Ishikawa (cell line): Measurements from ENCODE around the gene FBXW11.

Source experiments
- CEBPB ChIP-seq: IDR thresholded peaks from 2 replicates; pipeline ENCODE4 v1.6.1; 2012
- CREB1 ChIP-seq: IDR thresholded peaks from 2 replicates; pipeline ENCODE4 v1.6.1; 2012; ENCODE audit warnings: low read depth
- EGR1 ChIP-seq: IDR thresholded peaks from 2 replicates; pipeline ENCODE4 v1.6.1; 2012
- EP300 ChIP-seq: IDR thresholded peaks from 2 replicates; pipeline ENCODE4 v1.6.1; 2012; ENCODE audit warnings: borderline replicate concordance
- FOXM1 ChIP-seq: IDR thresholded peaks from 2 replicates; pipeline ENCODE4 v1.6.1; 2012; ENCODE audit warnings: low read depth, borderline replicate concordance
- MAX ChIP-seq: IDR thresholded peaks from 2 replicates; pipeline ENCODE4 v1.6.1; 2012
- NFIC ChIP-seq: IDR thresholded peaks from 2 replicates; pipeline ENCODE4 v1.6.1; 2012
- RAD21 ChIP-seq: IDR thresholded peaks from 2 replicates; pipeline ENCODE4 v1.6.1; 2012; ENCODE audit warnings: low read depth
- TAF1 ChIP-seq: IDR thresholded peaks from 2 replicates; pipeline ENCODE4 v1.6.1; 2012; ENCODE audit warnings: low read depth, mild to moderate bottlenecking
- TCF12 ChIP-seq: IDR thresholded peaks from 2 replicates; pipeline ENCODE4 v1.6.1; 2012; ENCODE audit warnings: low read depth
- TEAD4 ChIP-seq: IDR thresholded peaks from 2 replicates; pipeline ENCODE4 v1.6.1; 2012
- YY1 ChIP-seq: IDR thresholded peaks from 2 replicates; pipeline ENCODE4 v1.6.1; 2012; ENCODE audit warnings: low read depth
- ZBTB7A ChIP-seq: IDR thresholded peaks from 2 replicates; pipeline ENCODE4 v1.6.1; 2012; ENCODE audit warnings: low read depth
- TF ChIP-seq, protein P1 (sequence below): IDR thresholded peaks from 2 replicates; pipeline ENCODE4 v1.6.1; 2012
- TF ChIP-seq, protein P2 (sequence below): IDR thresholded peaks from 2 replicates; pipeline ENCODE4 v1.6.1; 2012; ENCODE audit warnings: low read depth, mild to moderate bottlenecking

Gene FBXW11

DNA sequence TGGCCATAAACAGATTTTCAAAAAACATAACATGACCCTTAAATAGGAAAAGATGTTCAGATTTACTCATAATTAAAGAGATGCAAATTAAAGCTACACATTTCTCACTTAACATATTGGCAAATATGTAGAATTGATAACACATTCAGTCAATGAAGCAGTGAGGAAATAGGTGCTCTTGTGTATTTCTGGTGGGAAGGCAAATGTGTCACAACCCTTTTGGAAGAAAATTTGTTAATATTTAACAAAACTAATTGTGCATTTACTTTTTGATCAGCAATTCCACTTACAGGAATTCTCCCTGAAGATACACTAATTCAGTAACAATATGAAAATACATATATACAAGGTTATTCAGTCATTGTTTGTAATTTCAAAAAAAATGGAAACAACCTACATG lies 68.1 kb downstream of the FBXW11 start:
- TF ChIP-seq ZBTB7A: no peak
- no peak for TF ChIP-seq CEBPB
- no peak for TF ChIP-seq TEAD4
- no peak for TF ChIP-seq EP300
- TF ChIP-seq MAX: no peak
- no peak for TF ChIP-seq NFIC
- no peak for TF ChIP-seq RAD21
- TF ChIP-seq, protein P1, sequence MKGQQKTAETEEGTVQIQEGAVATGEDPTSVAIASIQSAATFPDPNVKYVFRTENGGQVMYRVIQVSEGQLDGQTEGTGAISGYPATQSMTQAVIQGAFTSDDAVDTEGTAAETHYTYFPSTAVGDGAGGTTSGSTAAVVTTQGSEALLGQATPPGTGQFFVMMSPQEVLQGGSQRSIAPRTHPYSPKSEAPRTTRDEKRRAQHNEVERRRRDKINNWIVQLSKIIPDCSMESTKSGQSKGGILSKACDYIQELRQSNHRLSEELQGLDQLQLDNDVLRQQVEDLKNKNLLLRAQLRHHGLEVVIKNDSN: no peak

DNA sequence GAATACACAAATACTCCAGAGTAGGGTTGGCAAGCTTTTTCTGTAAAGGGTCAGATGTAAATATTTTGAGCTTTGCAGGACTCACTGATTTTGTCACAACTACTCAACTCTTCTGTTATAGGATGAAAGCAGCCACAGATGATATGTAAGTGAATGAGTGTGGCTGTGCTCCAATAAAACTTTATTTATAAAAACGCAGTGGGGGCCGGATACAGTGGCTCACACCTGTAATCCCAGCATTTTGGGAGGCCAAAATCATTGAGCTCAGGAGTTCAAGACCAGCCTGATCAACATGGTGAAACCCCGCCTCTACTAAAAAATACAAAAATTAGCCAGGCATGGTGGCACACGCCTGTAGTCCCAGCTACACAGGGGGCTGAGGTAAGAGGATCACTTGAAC lies 69.1 kb downstream of the FBXW11 start:
- TF ChIP-seq, protein P1: no peak
- TF ChIP-seq EGR1: no peak
- TF ChIP-seq TEAD4: no peak
- TF ChIP-seq MAX: no peak
- TF ChIP-seq TAF1: no peak
- TF ChIP-seq NFIC: no peak
- no peak for TF ChIP-seq RAD21
- no peak for TF ChIP-seq EP300
- no peak for TF ChIP-seq TCF12
- TF ChIP-seq CREB1: no peak
- TF ChIP-seq ZBTB7A: no peak
- TF ChIP-seq FOXM1: no peak
- TF ChIP-seq CEBPB: no peak
- TF ChIP-seq, protein P2, sequence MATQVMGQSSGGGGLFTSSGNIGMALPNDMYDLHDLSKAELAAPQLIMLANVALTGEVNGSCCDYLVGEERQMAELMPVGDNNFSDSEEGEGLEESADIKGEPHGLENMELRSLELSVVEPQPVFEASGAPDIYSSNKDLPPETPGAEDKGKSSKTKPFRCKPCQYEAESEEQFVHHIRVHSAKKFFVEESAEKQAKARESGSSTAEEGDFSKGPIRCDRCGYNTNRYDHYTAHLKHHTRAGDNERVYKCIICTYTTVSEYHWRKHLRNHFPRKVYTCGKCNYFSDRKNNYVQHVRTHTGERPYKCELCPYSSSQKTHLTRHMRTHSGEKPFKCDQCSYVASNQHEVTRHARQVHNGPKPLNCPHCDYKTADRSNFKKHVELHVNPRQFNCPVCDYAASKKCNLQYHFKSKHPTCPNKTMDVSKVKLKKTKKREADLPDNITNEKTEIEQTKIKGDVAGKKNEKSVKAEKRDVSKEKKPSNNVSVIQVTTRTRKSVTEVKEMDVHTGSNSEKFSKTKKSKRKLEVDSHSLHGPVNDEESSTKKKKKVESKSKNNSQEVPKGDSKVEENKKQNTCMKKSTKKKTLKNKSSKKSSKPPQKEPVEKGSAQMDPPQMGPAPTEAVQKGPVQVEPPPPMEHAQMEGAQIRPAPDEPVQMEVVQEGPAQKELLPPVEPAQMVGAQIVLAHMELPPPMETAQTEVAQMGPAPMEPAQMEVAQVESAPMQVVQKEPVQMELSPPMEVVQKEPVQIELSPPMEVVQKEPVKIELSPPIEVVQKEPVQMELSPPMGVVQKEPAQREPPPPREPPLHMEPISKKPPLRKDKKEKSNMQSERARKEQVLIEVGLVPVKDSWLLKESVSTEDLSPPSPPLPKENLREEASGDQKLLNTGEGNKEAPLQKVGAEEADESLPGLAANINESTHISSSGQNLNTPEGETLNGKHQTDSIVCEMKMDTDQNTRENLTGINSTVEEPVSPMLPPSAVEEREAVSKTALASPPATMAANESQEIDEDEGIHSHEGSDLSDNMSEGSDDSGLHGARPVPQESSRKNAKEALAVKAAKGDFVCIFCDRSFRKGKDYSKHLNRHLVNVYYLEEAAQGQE: no peak

- TF ChIP-seq NFIC (no peak), EP300 (no peak), FOXM1 (no peak), CEBPB (no peak), CREB1 (no peak), ZBTB7A (no peak), TEAD4 (no peak), EGR1 (no peak), TAF1 (no peak), TCF12 (no peak), RAD21 (no peak), MAX (no peak), YY1 (no peak)
- TF ChIP-seq, protein P2: no peak
- TF ChIP-seq, protein P1: no peak
Observed at GRCh38 chr5:171934586-171934985, 71.9 kb downstream of the FBXW11 start.

DNA sequence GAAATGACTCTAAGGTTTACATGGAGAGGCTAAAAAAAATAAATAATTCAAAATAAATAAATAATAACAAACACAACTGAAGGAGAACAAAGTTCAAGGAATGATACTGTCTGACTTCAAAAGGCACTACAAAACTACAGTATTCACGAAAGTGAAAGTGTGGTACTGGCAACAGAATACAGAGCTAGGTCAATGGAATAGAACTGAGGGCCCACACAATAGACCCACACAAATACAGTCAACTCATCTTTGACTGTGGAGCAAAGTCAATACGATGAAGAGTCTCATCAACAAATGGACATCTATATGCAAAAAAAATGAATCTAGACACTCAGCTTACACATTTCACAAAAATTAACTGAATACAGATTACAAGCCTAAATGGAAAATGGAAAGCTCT lies 75.3 kb downstream of the FBXW11 start:
- TF ChIP-seq CREB1 (no peak), NFIC (no peak), ZBTB7A (no peak), YY1 (no peak), TAF1 (no peak), FOXM1 (no peak), TEAD4 (no peak), MAX (no peak), TCF12 (no peak)
- TF ChIP-seq, protein P2: no peak
